ENCODE data around the gene KLRK1.
"Not testable (repeated sequence)": the region's sequence is repeated elsewhere in the genome, so short reads cannot be mapped to it uniquely, and the experiment has no call there.

DNA sequence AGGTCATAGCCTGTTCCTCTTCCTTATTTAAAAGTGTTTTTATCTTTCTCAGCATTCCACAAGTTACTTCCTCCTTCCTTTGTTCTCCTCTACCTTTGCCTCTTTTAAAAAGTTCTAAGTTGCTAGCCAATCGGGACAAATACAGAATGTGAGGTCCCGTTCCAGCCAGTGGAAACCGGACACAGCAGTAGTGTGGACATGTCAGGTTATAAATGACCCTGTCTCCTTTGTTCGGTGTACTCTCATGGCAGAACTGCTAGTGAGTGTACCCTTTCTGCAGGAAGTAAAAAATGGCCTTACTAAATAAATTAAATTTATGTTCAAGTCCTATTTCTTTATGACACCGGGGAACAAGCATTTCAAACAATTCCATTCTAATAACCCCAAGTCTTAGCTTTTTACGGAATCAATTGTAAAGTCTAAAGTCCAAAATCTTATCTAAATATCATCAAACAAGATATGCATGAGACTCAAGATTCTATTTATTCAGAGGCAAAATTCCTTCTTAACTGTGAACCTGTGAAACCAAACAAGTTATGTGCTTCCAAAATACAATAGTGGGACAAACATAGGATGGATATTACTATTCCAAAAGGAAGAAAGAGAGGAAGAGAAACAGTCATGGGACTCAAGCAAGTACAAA is 17.8 kb downstream of the KLRK1 start:
- TF ChIP-seq, protein P1, sequence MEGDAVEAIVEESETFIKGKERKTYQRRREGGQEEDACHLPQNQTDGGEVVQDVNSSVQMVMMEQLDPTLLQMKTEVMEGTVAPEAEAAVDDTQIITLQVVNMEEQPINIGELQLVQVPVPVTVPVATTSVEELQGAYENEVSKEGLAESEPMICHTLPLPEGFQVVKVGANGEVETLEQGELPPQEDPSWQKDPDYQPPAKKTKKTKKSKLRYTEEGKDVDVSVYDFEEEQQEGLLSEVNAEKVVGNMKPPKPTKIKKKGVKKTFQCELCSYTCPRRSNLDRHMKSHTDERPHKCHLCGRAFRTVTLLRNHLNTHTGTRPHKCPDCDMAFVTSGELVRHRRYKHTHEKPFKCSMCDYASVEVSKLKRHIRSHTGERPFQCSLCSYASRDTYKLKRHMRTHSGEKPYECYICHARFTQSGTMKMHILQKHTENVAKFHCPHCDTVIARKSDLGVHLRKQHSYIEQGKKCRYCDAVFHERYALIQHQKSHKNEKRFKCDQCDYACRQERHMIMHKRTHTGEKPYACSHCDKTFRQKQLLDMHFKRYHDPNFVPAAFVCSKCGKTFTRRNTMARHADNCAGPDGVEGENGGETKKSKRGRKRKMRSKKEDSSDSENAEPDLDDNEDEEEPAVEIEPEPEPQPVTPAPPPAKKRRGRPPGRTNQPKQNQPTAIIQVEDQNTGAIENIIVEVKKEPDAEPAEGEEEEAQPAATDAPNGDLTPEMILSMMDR (IDR thresholded peaks at IDR 0.05; ENCODE audit: insufficient read depth, low read length) = not testable (repeated sequence)
- TF ChIP-seq POLR2AphosphoS5 (IDR thresholded peaks at IDR 0.05; ENCODE audit: low read depth) = not testable (repeated sequence)
